AG04450 (cell line): ENCODE data around the gene RIBC1. TPM values are rescaled to one million over a fixed set of nuclear protein-coding genes. Genes with fewer than 3 reads are reported as not detected.

ENCODE experiments used
- CTCF ChIA-PET: fragments of 300-600, 350-600 bp; formaldehyde crosslinking; extraction: SDS; loops from one replicate; lab custom pipeline; 2022; ENCODE audit warnings: antibody characterized with exemption, inconsistent platforms; lab: Charles Lee
- POLR2A ChIA-PET: fragments of 350-600 bp; formaldehyde crosslinking; extraction: SDS; loops from one replicate; lab custom pipeline; 2021; ENCODE audit warnings: antibody characterized with exemption, inconsistent platforms; lab: Yijun Ruan, JAX
- DNase-seq: peaks from one replicate; pipeline ENCODE4 v3.0.0-alpha.2; 2011; ENCODE audit warnings: low read depth, low spot score
- H3K27ac ChIP-seq: one replicate; pipeline ENCODE4 v1.5.1; 2012; ENCODE audit warnings: low read depth, low read length, control low read depth
- H3K27me3 ChIP-seq: one replicate; pipeline ENCODE4 v1.6.0; 2012; ENCODE audit warnings: low read length; ENCODE audit not compliant: control insufficient read depth, insufficient read depth
- H3K4me3 ChIP-seq: 2 replicates; pipeline ENCODE4 v1.5.1; 2011; ENCODE audit warnings: mild to moderate bottlenecking, low read depth, low read length, control low read depth
- H3K9me3 ChIP-seq: 2 replicates; pipeline ENCODE4 v1.5.1; 2012; ENCODE audit warnings: low read length; ENCODE audit not compliant: control insufficient read depth, insufficient read depth
- CTCF ChIP-seq: IDR thresholded peaks from 2 replicates; pipeline ENCODE4 v1.5.1; 2011; ENCODE audit warnings: low read depth, low read length, control low read depth, inconsistent platforms
- polyA plus RNA-seq: library from polyadenylated mRNA; depleted of rRNA; stranded (reverse); fragments of >200 nt; gene quantifications from 2 replicates; pipeline ENCODE4 v1.2.3, GENCODE V29; 2011

Gene RIBC1
- polyA plus RNA-seq, 1 experiment, result 0.31 TPM

- no peaks in the 10 kb centered on the region for H3K27me3 ChIP-seq
- ChIA-PET CTCF (interaction anchor here (1.5 kb wide), 1 partner anchor 16 kb away, joined by 3 read pairs; no protein-coding TSS in a partner anchor), POLR2A (interaction anchor here (1.0 kb wide), 1 partner anchor 19 kb away, joined by 3 read pairs; the partner anchor contains the start of genes RIBC1 and SMC1A)
- no peak for DNase-seq
- TF ChIP-seq CTCF, result no peak
- no peak overlapping the region for H3K27ac ChIP-seq
- H3K9me3 ChIP-seq, result no peaks in the 10 kb centered on the region
- no peak overlapping the region for H3K4me3 ChIP-seq
Measured at GRCh38 chrX:53442322-53442631, 19.6 kb downstream of the RIBC1 start.

- ChIA-PET POLR2A (interaction anchor here (0.7 kb wide), 1 partner anchor 85 kb away, joined by 3 read pairs; no protein-coding TSS in a partner anchor), CTCF (interaction anchor here (0.7 to 2.0 kb wide), 17 partner anchors 9 to 190 kb away, joined by 3 to 9 read pairs (median 3); no protein-coding TSS in a partner anchor)
- Histone ChIP-seq H3K9me3 (no peaks in the 10 kb centered on the region), H3K27ac (no peak overlapping the region), H3K27me3 (no peaks in the 10 kb centered on the region), H3K4me3 (no peak overlapping the region)
- DNase-seq, result no peak
- peak; percentile 61 for TF ChIP-seq CTCF
Measured at GRCh38 chrX:53445977-53446376, 23.3 kb downstream of the RIBC1 start.

GRCh38 chrX:53447441-53447840 lies 24.8 kb downstream of the RIBC1 start:
- H3K4me3 ChIP-seq, result no peak overlapping the region
- no peak overlapping the region for H3K27ac ChIP-seq
- DNase-seq, result no peak
- ChIA-PET CTCF (interaction anchor here (0.8 to 2.1 kb wide), 5 partner anchors 11 to 130 kb away, joined by 3 to 8 read pairs (median 4); no protein-coding TSS in a partner anchor), POLR2A (no interaction called here)
- H3K27me3 ChIP-seq, result no peaks in the 10 kb centered on the region
- TF ChIP-seq CTCF, result no peak
- H3K9me3 ChIP-seq, result no peaks in the 10 kb centered on the region

GRCh38 chrX:53449632-53450031 lies 27.0 kb downstream of the RIBC1 start:
- CTCF ChIA-PET, result interaction anchor here (1.1 to 1.8 kb wide), 2 partner anchors 33 to 136 kb away, joined by 3 to 5 read pairs; no protein-coding TSS in a partner anchor
- POLR2A ChIA-PET, result no interaction called here
- Histone ChIP-seq H3K4me3 (no peak overlapping the region), H3K9me3 (no peaks in the 10 kb centered on the region), H3K27me3 (no peaks in the 10 kb centered on the region), H3K27ac (no peak overlapping the region)
- TF ChIP-seq CTCF, result no peak
- DNase-seq, result no peak

GRCh38 chrX:53452812-53453211 lies 30.1 kb downstream of the RIBC1 start:
- no peak overlapping the region for H3K4me3 ChIP-seq
- no peak for TF ChIP-seq CTCF

More at GRCh38 chrX:53452812-53453211, 30.1 kb downstream of the RIBC1 start:
- Histone ChIP-seq H3K9me3 (no peaks in the 10 kb centered on the region), H3K27me3 (no peaks in the 10 kb centered on the region), H3K27ac (no peak overlapping the region)
- no peak for DNase-seq
- ChIA-PET CTCF (interaction anchor here (1.0 kb wide), 1 partner anchor 30 kb away, joined by 3 read pairs; no protein-coding TSS in a partner anchor), POLR2A (interaction anchor here (0.6 kb wide), 1 partner anchor 126 kb away, joined by 6 read pairs; no protein-coding TSS in a partner anchor)
